Fibroblast of mammary gland (primary cell): Measurements from ENCODE around the gene INPP4B.

Experiments
- DNase-seq: peaks from one replicate; pipeline ENCODE4 v3.0.0-alpha.2; 2010; ENCODE audit warnings: low read depth
- H3K4me3 ChIP-seq: 2 replicates; pipeline ENCODE4 v1.5.1; 2011; ENCODE audit warnings: low read depth, mild to moderate bottlenecking, low read length, moderate library complexity; ENCODE audit not compliant: control insufficient read depth
- TF ChIP-seq, protein P1 (sequence below): conservative IDR thresholded peaks from 2 replicates; pipeline ENCODE4 v1.5.1; 2011; ENCODE audit warnings: low read depth, low read length, inconsistent platforms; ENCODE audit not compliant: control insufficient read depth, insufficient read depth

Gene INPP4B

DNA sequence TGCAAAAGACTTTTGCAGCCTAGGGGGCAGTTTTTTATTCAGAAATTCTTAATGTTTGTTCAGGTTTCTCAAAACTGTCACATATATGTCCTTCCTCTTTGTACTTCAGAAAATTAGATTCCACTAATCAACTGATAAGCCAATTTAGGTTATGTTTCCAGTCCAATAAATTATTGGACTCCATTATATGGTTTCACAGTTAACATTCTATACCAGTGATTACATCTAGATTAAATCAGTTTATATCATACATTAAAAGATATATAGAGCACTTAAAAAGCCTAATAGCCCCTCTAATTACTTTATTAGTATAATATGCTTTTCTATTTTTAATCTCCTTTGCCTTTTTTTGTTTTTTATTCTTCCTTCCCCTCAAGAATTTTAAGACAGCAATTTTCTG lies 434.1 kb downstream of the INPP4B start:
- no peak overlapping the region for H3K4me3 ChIP-seq
- no peak for DNase-seq
- TF ChIP-seq, protein P1, sequence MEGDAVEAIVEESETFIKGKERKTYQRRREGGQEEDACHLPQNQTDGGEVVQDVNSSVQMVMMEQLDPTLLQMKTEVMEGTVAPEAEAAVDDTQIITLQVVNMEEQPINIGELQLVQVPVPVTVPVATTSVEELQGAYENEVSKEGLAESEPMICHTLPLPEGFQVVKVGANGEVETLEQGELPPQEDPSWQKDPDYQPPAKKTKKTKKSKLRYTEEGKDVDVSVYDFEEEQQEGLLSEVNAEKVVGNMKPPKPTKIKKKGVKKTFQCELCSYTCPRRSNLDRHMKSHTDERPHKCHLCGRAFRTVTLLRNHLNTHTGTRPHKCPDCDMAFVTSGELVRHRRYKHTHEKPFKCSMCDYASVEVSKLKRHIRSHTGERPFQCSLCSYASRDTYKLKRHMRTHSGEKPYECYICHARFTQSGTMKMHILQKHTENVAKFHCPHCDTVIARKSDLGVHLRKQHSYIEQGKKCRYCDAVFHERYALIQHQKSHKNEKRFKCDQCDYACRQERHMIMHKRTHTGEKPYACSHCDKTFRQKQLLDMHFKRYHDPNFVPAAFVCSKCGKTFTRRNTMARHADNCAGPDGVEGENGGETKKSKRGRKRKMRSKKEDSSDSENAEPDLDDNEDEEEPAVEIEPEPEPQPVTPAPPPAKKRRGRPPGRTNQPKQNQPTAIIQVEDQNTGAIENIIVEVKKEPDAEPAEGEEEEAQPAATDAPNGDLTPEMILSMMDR: no peak

DNA sequence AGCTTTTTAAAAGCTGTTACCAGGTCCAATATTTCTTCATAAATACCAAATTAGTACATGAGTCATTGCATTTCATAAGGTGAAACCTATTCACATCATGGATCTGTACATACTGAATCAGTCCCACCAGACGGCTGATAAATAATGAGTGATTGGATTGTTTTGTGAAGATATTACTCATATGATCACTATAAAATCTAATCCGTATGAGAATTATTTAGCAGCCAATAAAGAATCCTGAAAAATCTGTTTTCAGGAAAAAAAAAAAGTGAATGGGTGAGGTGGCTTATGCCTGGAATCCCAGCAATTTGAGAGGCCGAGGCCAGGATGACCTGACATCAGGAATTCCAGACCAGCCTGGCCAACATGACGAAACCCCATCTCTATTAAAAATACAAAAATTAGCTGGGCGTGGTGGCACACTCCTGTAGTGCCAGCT lies 438.1 kb downstream of the INPP4B start:
- TF ChIP-seq, protein P1: no peak
- peak; percentile 90 for DNase-seq
- H3K4me3 ChIP-seq: no peak overlapping the region

DNA sequence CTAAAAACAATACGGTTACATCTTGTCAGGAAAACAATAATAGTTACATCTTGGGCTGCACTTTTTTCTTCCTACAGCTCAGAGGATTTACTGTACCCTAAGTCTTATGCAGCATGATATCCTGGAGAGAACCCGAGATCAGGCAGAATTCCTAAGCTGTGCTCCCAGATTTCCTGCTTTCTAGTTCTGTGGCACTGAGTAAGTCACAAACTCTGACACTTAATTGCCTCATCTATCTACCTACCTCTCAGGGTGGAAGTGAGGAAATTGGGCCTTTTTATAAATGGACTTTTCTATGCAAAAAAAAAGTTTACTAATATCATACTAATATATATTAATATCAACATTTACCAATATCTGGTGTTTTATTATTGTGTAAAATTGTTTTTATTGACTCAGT lies 438.5 kb downstream of the INPP4B start:
- peak; percentile 55 for DNase-seq
- TF ChIP-seq, protein P1: no peak
- H3K4me3 ChIP-seq: no peak overlapping the region

DNA sequence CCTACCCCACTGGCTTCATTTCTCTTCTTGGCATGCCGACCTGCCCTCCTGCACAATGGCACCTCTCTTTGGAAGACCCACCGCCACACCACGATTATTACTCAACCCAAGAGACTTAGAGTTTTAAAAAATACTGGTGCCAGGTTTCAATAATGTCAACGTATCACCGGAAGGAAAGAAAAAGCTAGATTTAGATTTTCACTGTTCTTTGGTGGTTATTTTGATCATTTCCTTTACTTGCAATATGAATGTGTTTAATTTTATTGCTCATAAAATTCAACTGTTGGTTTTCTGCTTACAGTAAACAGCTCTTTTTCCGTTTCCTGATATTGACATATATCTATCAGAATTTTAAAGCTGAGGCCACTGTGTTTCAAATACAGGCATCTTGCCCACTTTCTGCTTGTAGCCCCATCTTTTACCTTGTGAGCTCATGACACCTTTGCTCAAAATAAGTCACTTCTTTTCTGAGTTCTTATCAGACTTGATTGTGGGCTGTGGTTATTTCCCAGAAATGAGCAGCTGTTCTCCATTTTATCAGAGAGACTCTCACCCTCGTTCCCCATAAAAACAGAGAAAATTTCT lies 439.1 kb downstream of the INPP4B start:
- DNase-seq: no peak
- TF ChIP-seq, protein P1: no peak
- H3K4me3 ChIP-seq: no peak overlapping the region

DNA sequence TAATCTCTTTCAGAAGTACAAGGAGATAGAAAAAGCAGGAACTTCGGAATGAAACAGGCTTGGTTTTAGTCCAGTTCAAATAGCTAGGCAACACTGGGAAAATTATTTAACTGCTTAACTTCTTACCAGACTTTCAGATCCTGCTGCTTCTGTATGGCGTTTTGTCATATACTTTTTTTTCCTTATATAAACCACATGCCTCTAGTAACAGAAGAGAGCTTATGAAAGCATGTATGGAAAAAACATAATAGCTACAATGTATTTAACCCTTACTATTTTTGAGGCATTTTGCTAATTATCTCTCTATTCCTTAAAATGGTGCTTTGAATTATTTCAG lies 439.6 kb downstream of the INPP4B start:
- TF ChIP-seq, protein P1: no peak
- no peak overlapping the region for H3K4me3 ChIP-seq
- no peak for DNase-seq

DNA sequence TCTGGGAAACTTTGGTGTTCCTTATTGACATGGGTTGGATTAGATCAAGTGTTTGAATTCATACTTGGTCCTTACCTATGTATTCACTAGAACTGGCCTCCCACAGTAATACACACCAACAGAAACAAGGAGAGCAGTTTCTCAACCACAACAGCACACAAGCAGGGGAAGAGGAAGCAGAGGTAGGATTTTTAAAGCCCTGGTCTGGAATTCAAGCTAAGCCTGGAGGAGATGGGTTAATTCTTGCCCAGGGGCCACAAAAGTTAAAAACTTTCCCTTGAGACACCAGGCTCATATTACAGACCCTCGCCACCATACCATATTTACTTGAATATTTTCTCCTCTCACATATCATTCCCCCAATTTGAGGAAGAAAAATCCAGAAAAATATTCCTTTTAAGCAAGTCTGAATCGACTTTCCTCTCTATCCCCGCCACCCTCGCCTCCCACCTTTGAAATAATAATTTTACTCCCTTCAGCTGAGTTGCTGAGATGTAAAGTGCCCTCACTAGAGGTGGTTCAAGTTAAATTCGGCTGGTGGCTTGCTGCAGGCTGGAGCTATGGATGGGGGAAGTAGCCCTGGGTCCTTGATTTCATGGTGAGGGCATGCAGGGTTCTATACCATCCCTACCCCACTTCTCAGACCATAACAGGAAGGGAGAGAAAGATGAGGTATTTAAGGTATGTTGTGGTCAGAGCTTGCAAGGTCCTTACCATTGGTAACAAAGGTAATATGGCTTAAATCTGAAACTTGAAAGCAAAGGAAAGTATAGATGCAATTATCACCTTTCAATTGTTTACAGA lies 440.2 kb downstream of the INPP4B start:
- TF ChIP-seq, protein P1: no peak
- peak overlapping the region; percentile 63 for H3K4me3 ChIP-seq
- DNase-seq: no peak
